ENCODE results near the gene CARD11.
A peak's percentile ranks its signal among the peaks of the same experiment; 100 is the strongest.

CARD11 gene

GRCh38 chr7:2859952-2860351 is 183.7 kb downstream of the CARD11 start:
- H3K27ac ChIP-seq = peak overlapping the region; percentile 80
- no peak for TF ChIP-seq CTCF (conservative IDR thresholded peaks at IDR 0.05)

GRCh38 chr7:2858621-2859020 is 185.0 kb downstream of the CARD11 start:
- no peak for TF ChIP-seq CTCF (conservative IDR thresholded peaks at IDR 0.05)
- H3K27ac ChIP-seq = peak overlapping the region; percentile 87

- peak overlapping the region; percentile 87 for H3K27ac ChIP-seq
- TF ChIP-seq CTCF (conservative IDR thresholded peaks at IDR 0.05) = no peak
Measured at GRCh38 chr7:2856388-2857169, 187.1 kb downstream of the CARD11 start.

All from VCaP (cell line).